ENCODE data around the gene WDR86. TPM values are rescaled to one million over a fixed set of nuclear protein-coding genes. Genes with fewer than 3 reads are reported as not detected.

The WDR86 gene
- total RNA-seq, 4 donors from 2014 or later: 82.9 to 142 (median 115) TPM

GRCh38 chr7:151399906-151400305, 9.9 kb downstream of the WDR86 start:
- 77 to 84% methylated on average over 14 of the region's 14 CpGs for WGBS, 2 donors
- H3K27ac ChIP-seq: peak overlapping the region in 1 of 4 donors; percentile 23
- peaks cover 0 to 12% (median 0%) of the 10 kb centered on the region in 3 donors for H3K36me3 ChIP-seq
- no peak for TF ChIP-seq POLR2A (IDR thresholded peaks at IDR 0.05)
- TF ChIP-seq EP300 (IDR thresholded peaks at IDR 0.05): no peak
- no peak for TF ChIP-seq CTCF (IDR thresholded peaks at IDR 0.05)
- H3K4me1 ChIP-seq: peaks cover 0 to 46% (median 22%) of the 10 kb centered on the region in 4 donors
- no peaks in the 10 kb centered on the region for H3K9me3 ChIP-seq
- no peak overlapping the region for H3K4me3 ChIP-seq
- no peak for DNase-seq (ENCODE audit: low spot score in 2 of 2)
- no peaks in the 10 kb centered on the region for H3K27me3 ChIP-seq

GRCh38 chr7:151399305-151399601, 10.6 kb downstream of the WDR86 start:
- WGBS, 2 donors: 77 to 83% methylated on average over 7 of the region's 7 CpGs
- H3K4me1 ChIP-seq: peaks cover 0 to 39% (median 18%) of the 10 kb centered on the region in 4 donors
- peaks cover 0 to 15% (median 0%) of the 10 kb centered on the region in 3 donors for H3K36me3 ChIP-seq
- no peak overlapping the region for H3K4me3 ChIP-seq
- no peaks in the 10 kb centered on the region for H3K9me3 ChIP-seq
- H3K27ac ChIP-seq: peak overlapping the region in 1 of 4 donors; percentile 23
- no peak for DNase-seq (ENCODE audit: low spot score in 2 of 2)
- TF ChIP-seq EP300 (IDR thresholded peaks at IDR 0.05): no peak
- TF ChIP-seq CTCF (IDR thresholded peaks at IDR 0.05): no peak
- no peak for TF ChIP-seq POLR2A (IDR thresholded peaks at IDR 0.05)
- no peaks in the 10 kb centered on the region for H3K27me3 ChIP-seq

- peak overlapping the region in 1 of 4 donors; percentile 23 for H3K27ac ChIP-seq
- peaks cover 0 to 21% (median 0%) of the 10 kb centered on the region in 3 donors for H3K36me3 ChIP-seq
- no peaks in the 10 kb centered on the region for H3K27me3 ChIP-seq
- H3K4me3 ChIP-seq: no peak overlapping the region
- 88 to 93% methylated on average over 19 of the region's 19 CpGs for WGBS, 2 donors
- DNase-seq (ENCODE audit: low spot score in 2 of 2): no peak
- H3K9me3 ChIP-seq: no peaks in the 10 kb centered on the region
- H3K4me1 ChIP-seq: peaks cover 0 to 33% (median 12%) of the 10 kb centered on the region in 4 donors
- no peak for TF ChIP-seq EP300 (IDR thresholded peaks at IDR 0.05)
- TF ChIP-seq POLR2A (IDR thresholded peaks at IDR 0.05): no peak
- TF ChIP-seq CTCF (IDR thresholded peaks at IDR 0.05): no peak
These were observed 11.2 kb downstream of the WDR86 start for GRCh38 chr7:151398446-151399304.

GRCh38 chr7:151397026-151397425, 12.8 kb downstream of the WDR86 start:
- H3K27ac ChIP-seq: peak overlapping the region in 1 of 4 donors; percentile 22
- H3K4me1 ChIP-seq: peaks cover 0 to 17% (median 0%) of the 10 kb centered on the region in 4 donors
- no peak for DNase-seq (ENCODE audit: low spot score in 2 of 2)
- TF ChIP-seq EP300 (IDR thresholded peaks at IDR 0.05) (no peak), CTCF (IDR thresholded peaks at IDR 0.05) (no peak), POLR2A (IDR thresholded peaks at IDR 0.05) (no peak)
- no peaks in the 10 kb centered on the region for H3K9me3 ChIP-seq
- H3K36me3 ChIP-seq: peaks cover 0 to 24% (median 0%) of the 10 kb centered on the region in 3 donors
- no peaks in the 10 kb centered on the region for H3K27me3 ChIP-seq
- WGBS, 2 donors: 73 to 94% methylated on average over 13 of the region's 13 CpGs
- H3K4me3 ChIP-seq: no peak overlapping the region

GRCh38 chr7:151396328-151396970, 13.4 kb downstream of the WDR86 start:
- peaks cover 0 to 14% (median 0%) of the 10 kb centered on the region in 4 donors for H3K4me1 ChIP-seq
- H3K36me3 ChIP-seq: peaks cover 0 to 26% (median 0%) of the 10 kb centered on the region in 3 donors
- TF ChIP-seq EP300 (IDR thresholded peaks at IDR 0.05) (no peak), POLR2A (IDR thresholded peaks at IDR 0.05) (no peak), CTCF (IDR thresholded peaks at IDR 0.05) (no peak)
- 88 to 90% methylated on average over 9 to 10 of the region's 10 CpGs for WGBS, 2 donors
- H3K4me3 ChIP-seq: no peak overlapping the region
- H3K9me3 ChIP-seq: no peaks in the 10 kb centered on the region
- H3K27ac ChIP-seq: peak overlapping the region in 1 of 4 donors; percentile 22
- DNase-seq (ENCODE audit: low spot score in 2 of 2): no peak
- no peaks in the 10 kb centered on the region for H3K27me3 ChIP-seq
